Mesodermal cell (in vitro differentiated cells): ENCODE results near the gene TPPP.

Experiments used
- H3K27ac ChIP-seq: 2 replicates; pipeline ENCODE4 v1.7.0; 2013; ENCODE audit warnings: mild to moderate bottlenecking, low read depth, low read length, moderate library complexity; ENCODE audit not compliant: severe bottlenecking
- H3K36me3 ChIP-seq: 2 replicates; pipeline ENCODE4 v1.7.1; 2013; ENCODE audit warnings: mild to moderate bottlenecking, low read length, moderate library complexity; ENCODE audit not compliant: control insufficient read depth, insufficient read depth
- H3K4me1 ChIP-seq: one replicate; pipeline ENCODE4 v1.7.1; 2013; ENCODE audit warnings: mild to moderate bottlenecking, low read length; ENCODE audit not compliant: insufficient read depth, control insufficient read depth, poor library complexity, severe bottlenecking
- H3K4me3 ChIP-seq: 2 replicates; pipeline ENCODE4 v1.7.0; 2013; ENCODE audit warnings: low read length, control low read depth, mild to moderate bottlenecking; ENCODE audit not compliant: insufficient read depth, poor library complexity, severe bottlenecking; ENCODE audit errors: extremely low read depth
- H3K9me3 ChIP-seq: 2 replicates; pipeline ENCODE4 v1.7.1; 2013; ENCODE audit warnings: mild to moderate bottlenecking, low read length, moderate library complexity; ENCODE audit not compliant: control insufficient read depth
- WGBS, 2 experiments: methylation state at CpG; one replicate each; pipeline ENCODE4 v1.1.5; 2013; ENCODE audit warnings: missing lambda C conversion rate in 2 of 2; ENCODE audit not compliant: insufficient coverage in 2 of 2; 5-methylcytosine and 5-hydroxymethylcytosine counted together

The TPPP gene

GRCh38 chr5:642481-642880, 50.7 kb downstream of the TPPP start:
- WGBS, 2 experiments, result 97 to 99% methylated on average over 14 of the region's 14 CpGs
- Histone ChIP-seq H3K36me3 (peaks cover 88% of the 10 kb centered on the region), H3K9me3 (peaks cover 6% of the 10 kb centered on the region), H3K4me1 (no peaks in the 10 kb centered on the region), H3K4me3 (no peak overlapping the region), H3K27ac (no peak overlapping the region)

DNA sequence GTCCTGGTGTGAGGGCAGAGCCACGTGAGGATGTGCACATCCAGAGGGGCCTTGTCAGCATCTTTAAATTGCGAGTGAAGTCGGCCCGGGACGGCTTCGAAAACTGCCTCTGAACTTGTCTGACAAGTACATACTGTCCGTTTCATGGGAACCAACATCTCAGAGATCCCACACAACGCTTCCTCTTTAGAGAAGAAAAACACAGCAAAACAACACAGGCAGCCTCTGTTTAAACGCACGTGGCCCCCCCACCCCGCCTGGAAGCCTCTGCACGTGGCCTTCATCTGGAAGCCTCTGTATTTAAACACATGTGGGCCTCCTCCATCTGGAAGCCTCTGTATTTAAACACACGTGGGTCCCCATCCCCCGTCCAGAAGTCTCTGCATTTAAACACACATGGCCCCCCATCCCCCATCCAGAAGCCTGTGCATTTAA, 51.8 kb downstream of the TPPP start:
- Histone ChIP-seq H3K4me1 (no peaks in the 10 kb centered on the region), H3K27ac (no peak overlapping the region), H3K4me3 (no peak overlapping the region), H3K36me3 (peaks cover 88% of the 10 kb centered on the region), H3K9me3 (no peaks in the 10 kb centered on the region)
- WGBS, 2 experiments, result 94 to 95% methylated on average over 10 to 13 of the region's 14 CpGs

DNA sequence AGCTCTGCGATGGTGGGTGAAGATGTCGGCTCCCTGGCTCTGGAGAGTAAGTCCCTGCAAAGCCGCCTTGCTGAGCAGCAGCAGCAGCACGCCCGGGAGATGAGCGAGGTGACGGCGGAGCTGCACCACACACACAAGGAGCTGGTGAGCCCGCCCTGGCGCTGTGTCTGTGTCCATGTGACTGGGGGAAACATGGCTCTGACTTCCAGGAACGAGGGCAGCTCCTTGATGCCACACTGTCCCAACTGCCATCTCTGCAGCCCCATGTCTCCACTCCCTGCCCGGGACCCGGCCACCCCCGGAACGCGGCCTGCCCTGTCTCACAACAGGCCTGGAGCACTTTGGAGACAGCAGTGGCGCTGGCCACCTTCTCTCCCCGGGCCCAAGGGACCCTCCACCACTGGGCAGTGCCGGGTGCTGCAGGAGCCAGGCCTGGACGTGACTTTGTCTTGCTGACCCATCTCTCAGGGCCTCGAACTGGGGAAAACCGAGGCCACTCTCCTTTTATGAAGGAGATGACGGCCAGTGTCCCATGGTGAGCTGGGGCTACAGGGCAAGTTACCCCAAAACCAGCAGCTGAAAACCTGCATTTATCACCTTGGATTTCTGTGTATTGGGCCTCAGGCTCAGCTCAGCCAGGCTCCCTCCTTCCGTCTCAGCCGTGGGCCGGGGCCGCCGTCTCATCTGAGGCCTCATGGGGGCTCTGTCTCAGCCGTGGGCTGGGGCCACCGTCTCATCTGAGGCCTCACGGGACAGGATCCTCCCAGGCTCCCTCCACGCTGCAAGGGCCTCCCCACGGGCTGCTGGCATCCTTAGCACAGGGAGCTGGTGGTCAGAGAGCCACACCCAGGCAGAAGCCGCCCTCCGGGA, 52.5 kb downstream of the TPPP start:
- H3K9me3 ChIP-seq, result no peaks in the 10 kb centered on the region
- peaks cover 88% of the 10 kb centered on the region for H3K36me3 ChIP-seq
- no peak overlapping the region for H3K4me3 ChIP-seq
- H3K27ac ChIP-seq, result no peak overlapping the region
- no peaks in the 10 kb centered on the region for H3K4me1 ChIP-seq
- 94 to 95% methylated on average over 30 to 35 of the region's 35 CpGs for WGBS, 2 experiments

GRCh38 chr5:639584-640213, 53.5 kb downstream of the TPPP start:
- WGBS, 2 experiments, result 95 to 96% methylated on average over 16 to 20 of the region's 20 CpGs
- Histone ChIP-seq H3K9me3 (no peaks in the 10 kb centered on the region), H3K36me3 (peaks cover 90% of the 10 kb centered on the region), H3K4me1 (no peaks in the 10 kb centered on the region), H3K27ac (no peak overlapping the region), H3K4me3 (no peak overlapping the region)

DNA sequence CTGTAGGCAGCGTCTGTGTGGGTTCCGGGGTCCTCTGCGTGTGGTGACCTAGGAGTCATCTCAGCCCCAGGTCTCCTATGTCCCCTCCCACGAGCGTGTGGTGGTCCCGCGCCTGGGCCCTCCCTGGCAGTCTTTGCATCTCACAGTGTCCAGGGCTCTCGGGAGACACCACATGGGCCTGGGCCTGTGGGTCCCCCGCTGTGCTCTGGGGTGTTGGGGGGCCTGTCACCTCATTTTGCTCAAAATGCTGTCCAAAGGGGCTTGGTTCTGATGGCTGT, 54.0 kb downstream of the TPPP start:
- no peaks in the 10 kb centered on the region for H3K9me3 ChIP-seq
- H3K4me3 ChIP-seq, result no peak overlapping the region
- WGBS, 2 experiments, result 89 to 100% methylated on average over 8 to 9 of the region's 9 CpGs
- H3K27ac ChIP-seq, result no peak overlapping the region
- no peaks in the 10 kb centered on the region for H3K4me1 ChIP-seq
- H3K36me3 ChIP-seq, result peaks cover 90% of the 10 kb centered on the region

GRCh38 chr5:638501-639252, 54.5 kb downstream of the TPPP start:
- no peak overlapping the region for H3K27ac ChIP-seq
- no peaks in the 10 kb centered on the region for H3K4me1 ChIP-seq
- H3K4me3 ChIP-seq, result no peak overlapping the region
- no peaks in the 10 kb centered on the region for H3K9me3 ChIP-seq
- H3K36me3 ChIP-seq, result peaks cover 90% of the 10 kb centered on the region
- WGBS, 2 experiments, result 94 to 96% methylated on average over 23 to 27 of the region's 29 CpGs

DNA sequence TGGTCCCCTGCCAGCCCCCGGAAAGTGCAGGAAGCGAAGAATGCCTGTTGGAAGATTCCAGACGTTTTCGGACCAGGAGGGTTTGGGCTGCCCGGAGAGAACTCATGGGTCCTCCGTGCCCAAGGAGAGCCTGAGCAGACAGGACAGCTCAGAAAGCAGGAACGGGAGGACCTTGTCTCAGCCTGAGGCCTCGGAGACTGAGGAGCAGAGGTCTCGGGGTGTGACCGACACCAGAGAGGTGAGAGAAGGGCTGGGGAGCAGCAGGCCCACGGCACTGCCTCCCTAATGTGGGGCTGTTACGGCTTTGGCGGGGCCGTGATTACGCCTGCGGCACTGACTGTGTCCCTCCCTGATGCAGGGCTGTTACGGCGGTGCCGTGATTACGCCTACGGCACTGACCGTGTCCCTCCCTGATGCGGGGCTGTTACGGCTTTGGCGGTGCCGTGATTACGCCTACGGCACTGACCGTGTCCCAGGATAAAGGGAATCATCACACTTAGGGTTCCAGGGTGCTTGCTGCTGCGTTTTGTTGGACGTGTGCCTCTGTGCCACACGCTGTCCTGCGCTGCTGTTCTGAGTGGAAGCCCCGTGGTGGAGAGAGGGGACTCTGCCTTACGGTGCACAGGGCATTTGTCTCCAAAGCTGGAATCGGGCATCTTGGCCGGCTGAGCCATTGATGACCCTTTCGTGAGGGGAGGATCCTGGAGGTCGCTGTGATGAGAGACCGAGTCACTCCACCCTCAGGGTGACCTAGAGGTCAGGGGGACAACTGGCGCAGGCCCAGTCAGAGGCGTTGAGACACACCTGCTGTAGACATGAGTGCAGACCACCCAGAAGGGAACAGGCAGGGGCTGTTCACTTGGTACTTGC, 55.3 kb downstream of the TPPP start:
- WGBS, 2 experiments, result 96 to 98% methylated on average over 40 to 41 of the region's 42 CpGs
- peaks cover 82% of the 10 kb centered on the region for H3K36me3 ChIP-seq
- no peaks in the 10 kb centered on the region for H3K9me3 ChIP-seq
- H3K4me3 ChIP-seq, result no peak overlapping the region
- H3K27ac ChIP-seq, result no peak overlapping the region
- no peaks in the 10 kb centered on the region for H3K4me1 ChIP-seq

DNA sequence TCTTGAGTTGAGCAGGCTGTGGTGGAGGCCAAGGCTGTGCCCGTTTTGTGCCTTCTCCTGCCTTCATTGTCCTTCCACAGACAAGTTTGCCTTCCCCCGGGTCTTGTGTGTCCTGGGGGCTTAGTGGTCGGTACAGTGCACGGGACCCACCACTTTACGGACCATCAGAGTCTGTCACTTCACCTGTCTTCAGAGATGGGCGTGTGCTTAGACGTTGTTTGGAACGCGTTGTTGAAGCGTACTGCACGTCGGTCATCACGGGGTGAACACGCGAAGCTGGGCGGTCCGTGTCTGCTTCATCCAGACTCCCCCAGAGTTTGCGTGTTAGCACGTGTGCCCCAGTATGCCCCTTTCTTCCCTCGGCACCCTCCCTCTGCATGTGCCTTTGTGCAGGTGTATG, 56.2 kb downstream of the TPPP start:
- no peak overlapping the region for H3K4me3 ChIP-seq
- H3K9me3 ChIP-seq, result no peaks in the 10 kb centered on the region
- no peaks in the 10 kb centered on the region for H3K4me1 ChIP-seq
- H3K27ac ChIP-seq, result no peak overlapping the region
- peaks cover 76% of the 10 kb centered on the region for H3K36me3 ChIP-seq
- 94 to 97% methylated on average over 19 of the region's 20 CpGs for WGBS, 2 experiments

DNA sequence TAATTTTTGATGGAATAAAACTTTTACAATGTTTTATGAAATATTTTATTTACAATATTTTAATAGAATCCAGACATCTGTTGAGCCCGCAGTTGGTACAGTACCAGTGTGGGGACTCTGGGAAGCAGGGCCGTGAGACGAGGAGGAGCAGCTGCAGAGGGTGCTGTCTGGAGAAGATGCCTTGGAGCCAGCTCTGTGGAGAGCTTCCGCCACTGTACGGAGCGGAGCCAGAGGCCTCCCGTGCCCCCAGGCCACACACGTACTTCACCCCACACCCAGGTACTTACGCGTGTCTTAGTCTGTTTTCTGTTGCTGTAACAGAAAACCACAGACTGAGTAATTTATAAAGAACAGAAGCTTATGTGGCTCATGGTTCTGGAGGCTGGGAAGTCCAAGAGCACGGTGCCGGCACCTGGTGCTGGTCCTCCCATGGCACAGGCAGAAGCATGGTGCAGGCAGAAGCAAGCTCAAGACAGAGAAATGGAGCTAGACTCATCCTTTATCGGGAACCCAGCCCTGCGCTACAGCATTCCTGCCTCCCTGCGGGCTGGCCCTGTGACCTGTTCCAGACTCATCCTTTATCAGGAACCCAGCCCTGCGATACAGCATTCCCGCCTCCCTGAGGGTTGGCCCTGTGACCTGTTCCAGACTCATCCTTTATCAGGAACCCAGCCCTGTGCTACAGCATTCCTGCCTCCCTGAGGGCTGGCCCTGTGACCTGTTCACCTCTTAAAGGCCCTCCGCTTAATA, 57.7 kb downstream of the TPPP start:
- no peak overlapping the region for H3K27ac ChIP-seq
- peaks cover 65% of the 10 kb centered on the region for H3K36me3 ChIP-seq
- no peaks in the 10 kb centered on the region for H3K9me3 ChIP-seq
- H3K4me1 ChIP-seq, result no peaks in the 10 kb centered on the region
- WGBS, 2 experiments, result 93 to 95% methylated on average over 12 to 14 of the region's 18 CpGs
- no peak overlapping the region for H3K4me3 ChIP-seq

- no peaks in the 10 kb centered on the region for H3K9me3 ChIP-seq
- H3K36me3 ChIP-seq, result peaks cover 52% of the 10 kb centered on the region
- WGBS, 2 experiments, result 95 to 98% methylated on average over 11 to 12 of the region's 12 CpGs
- H3K27ac ChIP-seq, result peak overlapping the region; percentile 45
- no peak overlapping the region for H3K4me3 ChIP-seq
- H3K4me1 ChIP-seq, result no peaks in the 10 kb centered on the region
Measured at GRCh38 chr5:634191-634590, 59.0 kb downstream of the TPPP start.
